Stimulated activated CD4-positive, alpha-beta T cell treated with anti-CD3 and anti-CD28 coated beads, Interleukin-2, amount 100 ng/mL, for 4 hours (primary cell): ENCODE measurements around the gene TTLL11.

Experiments
- DNase-seq: peaks from one replicate; pipeline ENCODE4 v3.0.0-alpha.2; 2020; ENCODE audit warnings: low read depth

The TTLL11 gene

DNA sequence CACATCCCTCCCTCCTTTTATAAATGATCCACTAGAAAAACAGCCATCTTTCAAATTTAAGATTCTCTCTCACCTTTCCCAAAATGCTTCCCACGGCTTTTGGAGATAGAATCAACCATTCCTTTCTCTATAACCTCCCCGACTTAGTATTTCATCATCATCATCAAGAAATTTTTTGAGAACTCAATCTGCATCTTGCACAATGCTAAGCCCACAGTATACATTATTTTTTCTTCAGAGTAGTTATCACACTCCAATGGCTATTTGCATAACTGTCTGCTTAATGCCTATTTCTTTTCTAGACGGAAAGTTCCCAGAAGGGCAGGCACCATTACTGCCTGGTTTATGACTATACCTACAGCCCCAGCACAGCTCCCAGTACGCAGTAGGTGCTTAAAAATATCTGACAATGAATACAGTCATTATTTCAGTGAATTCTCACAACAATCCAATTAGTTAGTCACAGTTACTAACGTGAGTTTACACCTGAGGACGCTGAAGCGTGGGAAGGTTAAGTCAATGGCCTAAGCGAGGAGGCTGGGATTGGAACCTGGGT, 212.7 kb downstream of the TTLL11 start:
- DNase-seq = no peak

DNA sequence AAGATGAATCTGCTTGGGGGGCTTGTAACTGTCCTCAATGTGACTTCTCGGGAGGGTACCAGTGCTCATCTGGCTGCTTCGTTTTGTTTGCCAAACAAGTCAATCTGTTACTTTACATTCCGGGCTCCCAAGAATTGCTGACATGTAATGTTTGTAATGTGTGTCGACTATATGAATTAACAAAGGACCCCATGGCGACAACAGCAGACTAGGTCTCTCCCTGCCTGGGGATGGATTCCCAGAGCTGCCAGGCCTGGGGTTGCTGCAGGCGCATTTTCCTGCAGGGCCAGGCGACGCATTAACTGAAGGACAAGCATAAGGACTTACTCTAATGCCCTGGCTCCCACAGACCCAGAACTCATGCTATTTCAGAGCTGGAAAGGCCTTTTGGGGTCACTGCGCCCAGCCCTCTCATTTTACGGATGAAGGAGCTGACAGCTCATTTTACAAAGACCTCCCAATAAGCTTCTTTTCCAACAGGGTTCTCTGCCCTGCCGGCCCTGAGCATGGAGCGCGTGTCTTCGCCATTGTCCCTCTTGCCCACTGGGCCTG, 214.8 kb downstream of the TTLL11 start:
- DNase-seq = no peak

DNA sequence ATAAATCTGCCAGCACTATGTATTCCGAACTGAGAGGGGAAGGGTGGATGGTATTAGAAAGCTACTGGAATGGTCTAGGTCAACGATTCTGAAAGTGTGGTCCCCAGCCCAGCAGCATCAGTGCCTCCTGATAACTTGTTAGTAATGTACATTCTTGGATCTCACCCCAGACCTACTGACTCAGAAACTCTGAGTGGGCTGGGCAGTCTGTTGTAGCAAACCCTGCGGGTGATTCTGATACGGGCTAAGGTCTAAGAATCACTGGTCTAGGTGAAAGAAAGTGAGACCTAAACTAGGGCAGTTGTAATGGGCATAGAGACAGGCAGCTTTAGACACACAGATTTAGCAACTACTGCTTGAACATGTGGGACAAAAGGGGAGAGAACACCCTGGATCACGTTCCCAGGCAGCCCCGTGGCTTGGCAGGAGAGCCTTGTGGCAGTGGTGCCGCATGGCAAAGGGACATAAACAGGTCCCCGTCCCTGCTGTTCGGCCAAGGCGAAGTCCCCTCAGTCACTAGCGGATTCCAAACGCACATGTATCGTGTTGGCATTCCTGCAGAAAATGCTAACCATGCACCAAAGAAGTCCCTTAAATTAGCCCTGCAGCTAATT, 216.3 kb downstream of the TTLL11 start:
- DNase-seq = no peak

DNA sequence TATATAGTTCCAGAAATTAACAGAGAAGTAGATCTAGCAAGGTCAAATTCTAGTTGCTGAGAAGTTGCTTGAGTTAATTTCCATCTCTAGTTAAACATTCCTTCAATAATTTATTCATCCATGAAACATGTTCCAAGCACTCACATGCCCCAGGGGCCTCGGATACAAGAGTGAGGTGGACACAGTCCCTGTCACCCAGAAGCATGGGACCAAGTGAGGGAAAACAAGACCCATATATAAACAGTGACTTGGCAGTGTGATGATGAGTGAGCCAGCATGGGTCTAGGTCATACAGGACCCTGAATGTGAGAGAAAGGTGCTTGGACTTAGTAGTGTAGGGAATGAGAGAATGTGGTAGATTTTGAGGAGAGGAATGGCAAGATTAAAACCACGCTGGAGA, 216.9 kb downstream of the TTLL11 start:
- DNase-seq = no peak

DNA sequence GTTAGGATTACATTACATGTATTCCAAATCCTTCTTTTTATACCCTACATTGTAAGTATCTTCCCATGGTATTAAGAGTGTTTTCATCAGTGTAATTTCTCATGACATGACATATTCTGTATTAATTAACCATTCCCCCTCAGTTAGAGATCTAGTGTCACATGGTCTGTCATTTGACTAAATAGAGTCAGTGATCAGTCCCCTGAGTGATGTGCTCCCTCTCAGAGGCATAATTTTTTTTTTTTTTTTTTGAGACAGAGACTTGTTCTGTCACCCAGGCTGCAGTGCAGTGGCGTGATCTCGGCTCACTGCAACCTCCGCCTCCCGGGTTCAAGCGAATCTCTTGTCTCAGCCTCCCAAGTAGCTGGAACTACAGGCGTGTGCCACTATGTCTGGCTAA, 218.6 kb downstream of the TTLL11 start:
- DNase-seq = no peak

DNA sequence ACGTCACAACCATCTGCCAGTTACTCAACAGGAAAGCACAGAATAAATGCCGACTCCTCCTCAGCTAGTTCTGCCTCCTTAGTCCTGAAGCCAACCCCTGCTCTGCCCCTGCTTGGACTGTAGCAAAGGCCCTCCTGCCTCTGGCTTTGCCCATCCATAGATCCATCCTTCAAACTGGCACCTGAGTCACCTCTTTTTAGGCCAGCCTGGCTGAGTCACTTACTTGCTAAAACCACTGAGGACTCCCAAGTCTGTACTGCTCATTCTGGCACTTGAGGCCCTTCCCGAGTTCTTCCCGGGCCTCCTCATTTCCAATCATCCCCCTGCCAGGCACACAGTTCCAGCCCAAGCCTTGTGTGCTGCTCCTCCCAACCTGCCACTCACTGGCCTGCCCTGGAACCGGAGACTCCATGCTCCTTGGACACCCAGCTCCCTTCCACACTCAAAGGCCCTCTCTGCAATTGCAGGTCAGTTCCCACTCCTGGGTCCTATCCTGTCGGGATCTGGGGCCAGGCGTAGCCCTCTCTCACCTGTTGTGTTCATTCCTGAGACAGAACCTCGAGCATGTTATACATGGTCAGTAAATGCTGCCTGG, 221.6 kb downstream of the TTLL11 start:
- no peak for DNase-seq

GRCh38 chr9:121870271-121870670, 222.8 kb downstream of the TTLL11 start:
- no peak for DNase-seq

DNA sequence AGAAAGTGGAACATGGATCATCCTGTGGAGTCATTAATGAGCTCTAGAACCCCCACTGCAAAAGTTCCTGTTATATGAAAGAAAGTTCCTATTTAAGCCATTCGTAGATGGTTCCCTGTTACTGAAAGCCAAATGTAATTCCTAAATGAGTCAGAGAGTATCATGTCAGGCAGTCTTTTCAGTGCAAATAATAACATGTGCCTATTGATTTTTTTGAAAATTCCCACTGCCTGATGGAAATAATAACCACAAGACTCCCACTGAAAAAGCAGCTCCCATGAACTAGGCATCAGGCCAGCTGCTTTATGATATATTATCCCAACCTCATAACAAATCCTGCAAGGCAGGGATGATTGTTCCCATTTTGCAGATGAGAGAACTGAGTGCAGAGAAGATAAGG, 224.5 kb downstream of the TTLL11 start:
- DNase-seq = no peak

- no peak for DNase-seq
These were observed 226.2 kb downstream of the TTLL11 start for GRCh38 chr9:121866927-121867326.

GRCh38 chr9:121865884-121866283, 227.2 kb downstream of the TTLL11 start:
- DNase-seq = no peak

DNA sequence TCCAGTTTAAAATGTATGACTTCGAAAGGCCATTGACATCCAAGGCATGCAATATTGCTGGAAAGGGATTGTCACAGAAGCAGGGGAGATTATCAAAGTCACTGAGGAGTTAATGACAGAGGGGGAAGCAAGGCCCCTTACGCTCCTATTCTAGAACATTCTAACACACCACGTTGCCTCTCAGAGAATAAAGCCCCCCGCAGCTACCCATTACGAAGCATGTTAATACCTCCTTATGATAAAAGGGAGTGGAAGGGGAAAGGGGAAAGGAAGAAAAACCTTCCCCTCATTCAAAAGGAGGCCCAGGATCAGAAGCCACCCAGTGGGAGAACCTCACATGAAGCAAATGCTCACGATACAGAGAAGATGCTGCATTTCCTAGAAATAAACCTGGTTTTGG, 228.0 kb downstream of the TTLL11 start:
- no peak for DNase-seq

- no peak for DNase-seq
These were observed 229.2 kb downstream of the TTLL11 start for GRCh38 chr9:121863955-121864354.

DNA sequence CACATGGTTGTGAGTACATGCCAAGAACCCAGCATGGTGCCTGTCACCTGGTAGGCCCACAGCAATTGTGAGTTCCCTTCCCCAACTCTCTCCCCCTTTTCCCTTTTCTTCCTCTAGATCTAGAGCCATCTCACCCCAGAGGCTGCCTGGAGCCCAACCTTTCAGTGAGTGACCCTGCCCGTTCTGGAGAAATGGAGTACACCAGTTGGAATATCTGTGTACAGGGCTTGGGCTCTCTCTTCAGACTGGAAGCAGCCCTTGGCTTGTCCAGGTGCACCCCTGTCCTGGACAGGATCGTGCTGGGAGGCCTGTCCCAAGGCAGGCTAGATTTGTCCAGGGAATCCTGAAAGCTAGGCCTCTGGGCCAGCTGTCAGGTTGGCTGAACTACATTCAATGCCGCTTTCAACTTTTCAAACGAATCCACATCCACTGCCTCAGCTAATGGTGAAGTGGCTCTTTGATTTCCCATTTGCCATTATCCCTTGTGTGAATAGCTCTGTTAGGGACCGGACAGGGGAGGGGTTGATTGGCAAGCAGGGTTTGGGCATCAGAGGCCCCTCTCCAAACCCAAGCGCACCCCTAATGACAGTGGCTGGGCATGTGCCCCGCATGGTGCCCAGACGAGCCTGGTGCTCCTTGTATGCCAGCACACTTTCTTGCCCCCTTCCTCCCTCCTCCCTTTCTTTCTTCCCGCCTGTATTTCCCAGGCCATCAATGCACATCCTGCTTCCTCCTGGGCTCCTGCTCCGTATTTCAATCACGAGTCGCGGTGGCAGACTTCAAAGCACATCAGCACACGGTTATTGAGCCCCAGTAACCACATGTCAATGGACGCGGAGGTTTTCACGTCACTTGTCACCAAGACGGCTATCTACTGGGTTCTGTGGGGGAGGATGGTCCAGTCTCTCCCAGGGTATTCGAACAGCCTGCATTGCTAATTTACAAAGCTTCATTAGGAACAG, 230.5 kb downstream of the TTLL11 start:
- DNase-seq = no peak

GRCh38 chr9:121861501-121862180, 231.5 kb downstream of the TTLL11 start:
- DNase-seq = no peak

GRCh38 chr9:121860744-121861143, 232.4 kb downstream of the TTLL11 start:
- DNase-seq = no peak

- DNase-seq = no peak
These were observed 232.9 kb downstream of the TTLL11 start for GRCh38 chr9:121860213-121860612.

GRCh38 chr9:121859646-121860045, 233.5 kb downstream of the TTLL11 start:
- no peak for DNase-seq

DNA sequence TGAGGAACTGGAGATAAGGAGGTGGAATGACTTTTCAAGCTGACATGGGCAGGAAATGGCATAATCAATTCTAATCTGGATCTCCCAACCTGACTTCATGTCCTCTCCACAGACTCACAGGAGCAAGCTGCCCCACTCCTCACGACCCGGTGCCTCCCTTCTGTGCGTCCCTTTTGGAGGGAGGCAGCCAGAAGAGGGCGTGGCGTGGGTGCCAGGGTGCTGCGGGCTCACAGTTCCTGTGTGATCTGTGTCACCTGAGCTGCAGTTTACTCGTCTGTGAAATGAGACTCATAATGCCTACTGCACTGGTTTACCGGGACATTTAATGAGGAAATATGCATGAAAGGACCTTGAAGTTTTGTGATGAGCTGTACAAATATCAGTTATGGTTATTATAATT, 234.3 kb downstream of the TTLL11 start:
- DNase-seq = no peak

DNA sequence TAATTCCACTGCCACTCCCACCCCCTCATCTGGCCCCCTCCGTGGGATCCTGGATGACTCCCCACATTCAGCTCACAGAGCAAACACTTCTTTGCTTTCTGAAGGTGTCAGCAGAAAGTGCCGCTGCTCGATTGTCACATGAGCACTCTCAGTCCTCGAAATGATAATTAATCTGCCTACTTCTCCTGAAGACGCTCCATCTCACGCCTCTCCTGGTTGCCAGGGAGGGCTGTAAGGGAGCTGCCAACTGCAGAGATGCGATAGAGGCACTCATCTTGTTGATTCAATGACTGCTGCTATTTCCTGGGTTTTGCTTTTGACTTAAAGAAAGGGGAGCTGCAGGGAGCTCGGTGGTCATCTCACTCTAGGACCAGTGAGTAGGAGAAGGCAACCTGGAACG, 235.2 kb downstream of the TTLL11 start:
- DNase-seq = no peak

- no peak for DNase-seq
These were observed 237.6 kb downstream of the TTLL11 start for GRCh38 chr9:121855476-121855875.

DNA sequence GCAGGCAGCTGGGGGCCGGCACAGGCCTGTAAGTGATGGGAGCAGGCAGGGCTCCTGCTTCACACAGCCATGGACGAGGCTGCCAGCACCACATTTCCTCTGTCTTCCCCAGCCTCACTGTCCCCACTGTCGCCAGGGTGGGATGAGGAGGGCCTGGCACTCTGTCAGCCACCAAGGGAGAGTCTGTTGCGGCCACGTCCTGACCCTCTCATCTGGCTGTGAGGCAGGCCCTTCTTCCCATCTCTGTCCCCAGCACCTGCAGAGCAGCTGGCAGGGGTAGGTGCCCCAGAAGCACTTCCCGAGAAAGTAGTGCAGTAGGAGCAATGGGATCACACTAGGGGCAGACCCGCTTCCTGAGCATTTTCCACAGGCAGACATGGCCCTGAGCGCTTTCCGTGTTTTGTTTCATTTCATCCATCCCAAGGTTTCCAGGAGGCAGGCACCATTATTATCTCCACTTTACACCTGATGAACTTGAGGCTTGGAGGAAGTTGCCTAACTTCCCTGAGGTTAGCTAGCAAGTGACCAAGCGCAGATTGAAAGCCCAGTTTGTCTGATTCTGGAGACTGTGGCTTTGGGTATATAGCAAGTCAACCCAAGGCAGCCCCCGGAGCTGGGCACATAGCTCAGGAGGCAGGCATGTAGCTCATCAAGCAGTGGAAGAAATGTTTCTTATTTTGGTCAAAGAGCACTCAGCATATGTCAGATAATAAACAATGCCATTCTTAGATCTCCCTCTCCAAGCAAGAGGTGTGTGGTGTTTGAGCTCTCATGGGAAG, 239.3 kb downstream of the TTLL11 start:
- DNase-seq = no peak
